Adrenal gland (tissue), 5 donors: ENCODE results near the gene C1QTNF7.

ENCODE experiments used
- POLR2A ChIP-seq, 2 donors: fragments of 450-650 bp; IDR thresholded peaks; one replicate each; pipeline ENCODE4 v1.6.1; 2017; ENCODE audit warnings: antibody characterized with exemption in 2 of 2, mild to moderate bottlenecking in 2 of 2, moderate library complexity in 1 of 2
- TF ChIP-seq, protein P1 (sequence below), 6 experiments: fragments of 450-650 bp in 4 of 6; fragments of 200-600 bp in 2 of 6; sonication (generic) in 1 of 6; IDR thresholded peaks; 1 replicate in 5 of 6; 2 replicates in 1 of 6; pipeline versions ENCODE4 v1.5.1 to v1.8.0; 2016 to 2021; ENCODE audit warnings: antibody characterized with exemption in 6 of 6, mild to moderate bottlenecking in 2 of 6, moderate library complexity in 1 of 6
- donor health status: DM: no; HTN: no; CAD: no.

GRCh38 chr4:15470128-15470475, 42.3 kb downstream of the C1QTNF7 start:
- TF ChIP-seq, protein P1, sequence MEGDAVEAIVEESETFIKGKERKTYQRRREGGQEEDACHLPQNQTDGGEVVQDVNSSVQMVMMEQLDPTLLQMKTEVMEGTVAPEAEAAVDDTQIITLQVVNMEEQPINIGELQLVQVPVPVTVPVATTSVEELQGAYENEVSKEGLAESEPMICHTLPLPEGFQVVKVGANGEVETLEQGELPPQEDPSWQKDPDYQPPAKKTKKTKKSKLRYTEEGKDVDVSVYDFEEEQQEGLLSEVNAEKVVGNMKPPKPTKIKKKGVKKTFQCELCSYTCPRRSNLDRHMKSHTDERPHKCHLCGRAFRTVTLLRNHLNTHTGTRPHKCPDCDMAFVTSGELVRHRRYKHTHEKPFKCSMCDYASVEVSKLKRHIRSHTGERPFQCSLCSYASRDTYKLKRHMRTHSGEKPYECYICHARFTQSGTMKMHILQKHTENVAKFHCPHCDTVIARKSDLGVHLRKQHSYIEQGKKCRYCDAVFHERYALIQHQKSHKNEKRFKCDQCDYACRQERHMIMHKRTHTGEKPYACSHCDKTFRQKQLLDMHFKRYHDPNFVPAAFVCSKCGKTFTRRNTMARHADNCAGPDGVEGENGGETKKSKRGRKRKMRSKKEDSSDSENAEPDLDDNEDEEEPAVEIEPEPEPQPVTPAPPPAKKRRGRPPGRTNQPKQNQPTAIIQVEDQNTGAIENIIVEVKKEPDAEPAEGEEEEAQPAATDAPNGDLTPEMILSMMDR (IDR thresholded peaks at IDR 0.05) = no peak
- TF ChIP-seq POLR2A (IDR thresholded peaks at IDR 0.05) = no peak
